ENCODE measurements around the gene NAV2.

The NAV2 gene, protein sequence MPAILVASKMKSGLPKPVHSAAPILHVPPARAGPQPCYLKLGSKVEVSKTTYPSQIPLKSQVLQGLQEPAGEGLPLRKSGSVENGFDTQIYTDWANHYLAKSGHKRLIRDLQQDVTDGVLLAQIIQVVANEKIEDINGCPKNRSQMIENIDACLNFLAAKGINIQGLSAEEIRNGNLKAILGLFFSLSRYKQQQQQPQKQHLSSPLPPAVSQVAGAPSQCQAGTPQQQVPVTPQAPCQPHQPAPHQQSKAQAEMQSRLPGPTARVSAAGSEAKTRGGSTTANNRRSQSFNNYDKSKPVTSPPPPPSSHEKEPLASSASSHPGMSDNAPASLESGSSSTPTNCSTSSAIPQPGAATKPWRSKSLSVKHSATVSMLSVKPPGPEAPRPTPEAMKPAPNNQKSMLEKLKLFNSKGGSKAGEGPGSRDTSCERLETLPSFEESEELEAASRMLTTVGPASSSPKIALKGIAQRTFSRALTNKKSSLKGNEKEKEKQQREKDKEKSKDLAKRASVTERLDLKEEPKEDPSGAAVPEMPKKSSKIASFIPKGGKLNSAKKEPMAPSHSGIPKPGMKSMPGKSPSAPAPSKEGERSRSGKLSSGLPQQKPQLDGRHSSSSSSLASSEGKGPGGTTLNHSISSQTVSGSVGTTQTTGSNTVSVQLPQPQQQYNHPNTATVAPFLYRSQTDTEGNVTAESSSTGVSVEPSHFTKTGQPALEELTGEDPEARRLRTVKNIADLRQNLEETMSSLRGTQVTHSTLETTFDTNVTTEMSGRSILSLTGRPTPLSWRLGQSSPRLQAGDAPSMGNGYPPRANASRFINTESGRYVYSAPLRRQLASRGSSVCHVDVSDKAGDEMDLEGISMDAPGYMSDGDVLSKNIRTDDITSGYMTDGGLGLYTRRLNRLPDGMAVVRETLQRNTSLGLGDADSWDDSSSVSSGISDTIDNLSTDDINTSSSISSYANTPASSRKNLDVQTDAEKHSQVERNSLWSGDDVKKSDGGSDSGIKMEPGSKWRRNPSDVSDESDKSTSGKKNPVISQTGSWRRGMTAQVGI (N-terminal part only)

GRCh38 chr11:19712281-19713195 is at the start of gene NAV2:
NAV2 (plus strand) TSS chr11:19712837; CDS start chr11:19713696, 859 bp downstream.
- peak in 1 of 2 experiments; percentile 66 for DNase-seq

DNA sequence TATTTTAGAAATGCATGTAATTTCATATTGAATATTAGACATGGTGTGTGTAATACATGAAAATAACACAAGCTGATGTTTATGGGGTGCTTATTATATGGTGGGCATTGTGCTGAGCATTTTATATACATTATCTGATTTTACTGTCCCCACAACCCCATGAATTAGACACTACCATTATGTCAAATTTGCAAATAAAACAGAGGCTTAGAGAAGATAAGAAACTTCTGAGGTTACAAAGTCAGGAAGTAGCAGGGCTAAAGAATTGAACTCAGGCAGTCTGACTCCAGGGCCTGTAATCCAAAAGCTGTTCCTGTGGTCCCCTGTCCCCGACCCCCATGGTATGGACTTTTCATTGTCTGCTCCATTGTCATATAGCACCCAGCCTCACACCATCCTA is 49.4 kb upstream of the NAV2 start:
- DNase-seq, result no peak

DNA sequence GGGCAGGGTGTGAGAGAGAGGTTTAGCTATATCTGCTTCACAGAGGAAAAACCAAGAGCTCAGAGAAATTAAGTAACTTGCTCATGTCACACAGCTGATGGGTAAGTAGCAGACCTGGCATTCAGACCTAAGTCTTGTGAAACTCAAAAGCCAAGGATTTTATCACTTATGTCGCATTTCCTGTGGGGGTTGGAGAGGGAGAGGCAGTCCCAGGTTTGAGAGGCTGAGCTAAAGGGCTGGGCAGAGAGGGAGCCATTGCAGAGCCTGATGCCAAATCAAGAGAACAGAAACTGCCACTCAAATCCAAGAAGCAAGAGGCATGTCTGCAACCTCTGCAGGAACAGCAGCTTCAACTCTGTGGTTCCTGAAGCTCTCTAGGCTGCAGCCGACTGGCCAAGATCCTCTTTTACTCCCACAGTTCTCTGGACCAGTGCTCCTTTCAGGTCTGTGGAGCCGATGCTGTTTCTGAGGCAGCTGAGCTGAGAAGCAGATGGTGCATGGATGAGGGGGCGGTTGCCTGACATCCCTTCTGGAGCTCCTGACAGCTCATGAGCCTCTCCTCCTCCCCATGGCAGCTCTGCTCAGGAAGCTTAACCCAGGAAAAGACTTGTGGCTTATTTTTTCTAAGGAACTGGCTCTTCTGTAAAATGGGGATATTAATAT is 47.6 kb upstream of the NAV2 start:
- peak in 1 of 2 experiments; percentile 69 for DNase-seq

DNA sequence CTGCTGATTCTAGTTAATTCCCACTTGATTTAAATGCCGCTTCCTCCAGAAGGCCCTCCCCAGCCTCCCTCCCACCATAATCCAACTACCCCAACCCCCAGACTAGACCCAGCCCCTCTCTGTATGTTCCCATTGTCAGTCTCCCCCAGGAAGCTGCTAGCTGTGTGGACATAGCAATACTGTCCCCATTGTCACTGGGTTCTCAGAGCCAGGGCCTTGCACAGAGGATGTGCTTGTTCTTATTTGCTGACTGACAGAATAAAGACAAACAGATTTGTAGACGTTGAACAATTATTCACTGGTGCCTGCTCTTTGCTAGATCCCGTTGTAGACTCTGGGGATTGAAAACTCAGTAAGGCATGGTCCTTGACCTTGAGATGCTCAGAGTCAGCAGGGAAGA is 45.7 kb upstream of the NAV2 start:
- DNase-seq, result no peak

DNA sequence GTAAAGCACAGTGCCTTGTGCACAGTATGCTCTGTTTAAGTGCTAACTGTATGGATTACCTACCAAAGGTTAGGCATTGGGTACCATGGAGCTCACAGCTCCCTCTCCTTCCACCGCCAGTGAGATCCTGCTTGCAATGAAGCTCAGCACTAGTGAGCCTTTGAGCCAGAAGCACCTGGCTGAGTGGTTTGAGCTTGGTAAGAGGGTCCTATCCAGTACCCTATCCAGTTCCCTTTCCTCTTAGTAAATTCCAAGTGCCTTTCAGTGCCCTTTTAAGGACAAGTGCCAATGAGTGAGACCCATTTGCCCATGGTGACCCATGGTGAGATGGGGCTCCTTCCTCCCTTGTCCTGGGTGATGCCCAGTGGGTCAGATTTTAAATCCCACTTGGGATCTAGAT is 43.1 kb upstream of the NAV2 start:
- DNase-seq, result no peak

DNA sequence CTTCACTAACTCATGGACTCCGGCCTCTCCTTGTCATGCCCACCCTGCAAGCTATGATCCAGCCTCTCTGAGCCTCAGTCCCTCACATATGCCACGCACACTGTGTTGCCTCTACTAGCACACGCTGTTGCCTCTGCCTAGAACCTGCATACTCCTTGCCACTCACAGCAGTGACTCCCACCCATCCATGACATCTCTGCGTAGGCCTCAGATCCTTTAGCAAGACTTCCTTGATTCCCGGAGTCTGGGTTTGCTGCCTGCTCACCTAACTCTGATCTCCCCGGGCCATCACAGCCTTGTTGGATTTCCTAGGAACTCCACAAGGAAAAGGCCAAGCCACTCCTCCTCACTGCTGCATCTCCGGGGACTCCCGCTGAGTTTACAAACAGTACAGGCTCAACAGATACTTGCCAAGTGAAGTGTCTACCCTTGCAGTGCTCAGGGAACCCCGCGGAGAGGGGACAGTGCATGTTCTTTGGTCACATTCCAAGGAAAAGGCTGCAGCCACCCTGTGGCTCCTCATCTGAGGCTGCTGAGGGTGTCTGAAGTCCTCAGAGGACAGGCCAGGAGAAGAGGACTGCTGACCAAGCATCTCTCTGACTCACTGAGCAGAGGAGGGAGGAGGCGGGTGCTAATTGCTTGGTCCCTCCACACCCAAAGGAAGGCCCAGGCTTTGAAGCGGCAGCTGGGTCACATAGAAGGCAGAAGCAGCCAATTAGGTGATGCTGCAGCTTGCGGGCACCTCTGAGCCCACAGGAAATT is 42.4 kb upstream of the NAV2 start:
- DNase-seq, result no peak

GRCh38 chr11:19672586-19673206 is 39.9 kb upstream of the NAV2 start:
- no peak for DNase-seq

DNA sequence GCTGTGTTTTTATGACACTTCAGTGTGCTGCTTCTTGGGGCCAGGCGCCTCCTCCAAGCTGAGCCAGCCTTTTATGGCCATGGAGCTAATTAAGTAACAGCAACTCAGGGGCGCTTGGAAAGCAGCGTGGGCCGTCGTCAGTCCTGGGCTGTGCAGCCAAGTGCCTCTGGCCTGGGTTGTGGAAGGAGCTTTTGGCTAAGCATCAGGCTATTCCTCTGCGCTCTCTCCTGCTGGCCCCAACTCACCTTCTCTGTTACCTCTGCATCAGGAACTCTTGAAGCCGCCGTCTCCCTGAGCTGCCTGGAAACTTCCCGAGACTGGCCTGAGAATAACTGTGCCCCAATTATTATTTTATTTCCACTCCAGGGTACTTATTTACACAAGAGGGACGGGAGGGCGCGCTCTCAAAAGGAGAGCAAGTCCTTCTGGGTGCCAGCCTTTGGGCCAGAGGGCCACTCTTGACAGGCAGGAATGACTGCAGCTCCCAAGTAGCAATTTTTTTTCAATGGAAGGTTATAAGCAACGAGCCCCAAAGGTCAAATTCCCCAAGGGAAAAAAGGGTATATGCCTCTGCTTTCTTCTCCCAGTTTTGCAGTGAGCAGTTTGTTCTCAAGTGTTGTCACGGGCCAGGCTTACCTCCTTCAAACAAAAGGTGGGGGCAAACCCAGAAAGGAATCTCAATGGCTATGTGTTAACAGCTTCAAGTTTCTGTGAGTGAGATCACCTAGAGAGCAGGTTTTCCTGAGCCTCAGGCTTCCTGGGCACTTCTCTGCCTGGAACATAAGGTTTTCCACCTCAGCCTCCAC is 38.5 kb upstream of the NAV2 start:
- peak in 1 of 2 experiments; percentile 33 for DNase-seq

GRCh38 chr11:19674836-19675235 is 37.8 kb upstream of the NAV2 start:
- DNase-seq, result no peak

- no peak for DNase-seq
Measured at GRCh38 chr11:19675397-19675796, 37.2 kb upstream of the NAV2 start.

- peak; percentile 93 to 98 for DNase-seq
Measured at GRCh38 chr11:19676475-19677380, 35.9 kb upstream of the NAV2 start.

DNA sequence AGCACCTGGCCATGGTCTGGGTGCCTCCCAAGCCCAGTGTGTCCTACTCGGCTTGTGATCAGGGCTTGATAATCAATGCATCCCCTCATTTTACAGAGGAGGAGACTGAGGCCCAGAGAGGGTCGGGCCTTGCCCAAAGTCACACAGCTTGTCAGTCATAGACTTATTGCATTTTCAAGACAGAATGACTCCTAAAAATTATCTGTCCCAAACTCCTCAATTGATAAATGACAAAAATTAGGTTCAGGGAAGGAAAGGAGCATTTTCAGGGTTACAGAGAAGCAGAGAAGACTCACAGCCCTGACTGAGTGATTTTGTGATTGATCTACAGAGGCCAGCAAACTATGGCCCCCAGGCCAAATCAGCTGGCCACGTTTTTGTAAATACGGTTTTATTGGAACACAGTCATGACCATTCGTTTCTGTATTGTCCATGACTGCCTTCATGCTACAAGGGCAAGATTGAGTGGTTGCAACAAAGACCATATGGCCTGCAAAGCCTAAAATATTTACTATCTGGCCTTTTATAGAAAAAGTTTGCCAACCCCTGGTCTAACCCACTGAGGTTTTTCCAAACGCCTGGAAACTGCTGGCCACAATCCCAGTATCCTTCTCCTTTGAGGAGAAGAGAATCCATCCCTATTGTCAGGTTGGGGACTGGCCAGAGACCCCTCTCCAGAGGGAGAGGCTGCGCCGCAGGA is 35.1 kb upstream of the NAV2 start:
- no peak for DNase-seq

GRCh38 chr11:19679952-19680828 is 32.4 kb upstream of the NAV2 start:
- DNase-seq, result no peak

DNA sequence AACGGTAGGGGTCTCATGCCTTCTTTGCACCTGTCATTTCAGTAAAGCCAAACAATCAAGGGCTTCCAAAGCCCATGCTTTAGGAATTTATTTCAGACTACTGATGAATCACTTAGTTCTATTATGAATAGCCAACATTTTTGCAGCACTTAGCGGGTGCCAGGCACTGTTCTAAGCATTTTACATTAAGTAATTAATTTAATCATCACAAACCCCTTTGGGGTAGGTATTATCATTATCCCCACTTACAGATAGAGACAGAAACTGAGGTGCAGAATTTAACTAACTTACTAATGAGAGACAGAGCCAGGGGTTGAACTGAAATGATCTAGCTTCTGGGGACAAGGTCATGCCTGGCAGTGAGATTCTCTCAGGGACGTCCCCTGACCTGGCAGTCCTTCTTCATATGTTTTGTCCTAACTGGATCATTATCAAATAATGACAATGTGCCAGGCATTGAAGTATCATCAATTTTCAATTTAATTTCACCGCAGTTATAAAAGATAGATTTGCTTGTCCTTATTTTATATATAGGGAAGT is 31.7 kb upstream of the NAV2 start:
- DNase-seq, result no peak

DNA sequence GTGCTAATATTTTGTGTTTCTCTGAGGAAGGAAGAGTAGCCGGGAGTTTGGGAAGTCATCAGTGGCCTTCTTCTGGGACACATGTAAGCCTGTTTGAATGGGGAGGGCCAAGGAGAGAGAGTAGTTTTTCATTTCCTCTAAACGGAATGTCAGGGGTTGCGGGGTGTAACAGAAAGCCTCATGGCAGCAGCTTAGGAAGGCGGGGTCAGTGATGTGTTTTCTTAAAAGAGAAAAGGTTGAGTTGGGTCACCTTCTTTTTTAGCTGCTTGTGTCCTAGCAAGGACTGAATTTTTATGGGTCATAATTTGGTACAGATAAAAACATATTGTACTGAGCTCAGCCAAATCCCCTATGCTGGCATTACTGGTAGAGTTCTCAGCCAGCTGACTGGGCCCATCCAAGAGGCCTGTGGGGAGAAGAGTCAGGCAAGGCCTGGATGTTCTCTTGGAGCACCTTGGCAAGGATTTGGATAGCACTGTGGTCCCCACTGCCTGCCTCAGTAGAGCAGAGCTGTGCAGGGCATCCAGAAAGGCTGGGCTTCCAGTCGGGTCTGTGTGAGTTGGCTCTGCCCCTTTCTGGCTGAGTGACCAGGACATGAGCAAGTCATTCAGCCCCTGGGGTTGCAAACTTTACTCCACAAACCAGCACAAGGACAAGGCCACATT is 29.4 kb upstream of the NAV2 start:
- peak; percentile 82 to 91 for DNase-seq

All from cerebellar nuclear complex (tissue), 1 donor.